Uterus (tissue), 4 donors: ENCODE results near the gene ADD2. TPM values are rescaled to one million over a fixed set of nuclear protein-coding genes. Genes with fewer than 3 reads are reported as not detected.
"Not testable (repeated sequence)": the region's sequence is repeated elsewhere in the genome, so short reads cannot be mapped to it uniquely, and the experiment has no call there.

Experiments used
- DNase-seq, 2 donors: peaks; one replicate each; pipeline ENCODE4 v3.0.0-alpha.2; 2019 to 2020
- H3K27ac ChIP-seq, 2 donors: fragments of 200-600 bp; sonication (generic); 1 replicate in 1 of 2; 2 replicates in 1 of 2; pipeline ENCODE4 v1.5.1; 2016 to 2018
- H3K27me3 ChIP-seq, 2 donors: fragments of 200-600 bp; sonication (generic); one replicate each; pipeline ENCODE4 v1.5.1; 2018 to 2019; ENCODE audit warnings: control low read depth in 1 of 2
- H3K36me3 ChIP-seq, 2 donors: fragments of 200-600 bp; sonication (generic); one replicate each; pipeline ENCODE4 v1.5.1; 2019; ENCODE audit warnings: control low read depth in 1 of 2
- H3K4me1 ChIP-seq, 2 donors: fragments of 200-600 bp; sonication (generic); one replicate each; pipeline ENCODE4 v1.5.1; 2018 to 2019; ENCODE audit warnings: control low read depth in 1 of 2
- H3K4me3 ChIP-seq, 2 donors: fragments of 200-600 bp; sonication (generic); 1 replicate in 1 of 2; 2 replicates in 1 of 2; pipeline ENCODE4 v1.5.1; 2018 to 2019; ENCODE audit warnings: mild to moderate bottlenecking in 1 of 2
- H3K9me3 ChIP-seq, 2 donors: fragments of 200-600 bp; sonication (generic); one replicate each; pipeline ENCODE4 v1.5.1; 2019; ENCODE audit warnings: control low read depth in 1 of 2
- CTCF ChIP-seq, 4 experiments: fragments of 200-600 bp in 2 of 4; fragments of 450-650 bp in 2 of 4; sonication (generic) in 2 of 4; IDR thresholded peaks; one replicate each; pipeline ENCODE4 v1.5.1; 2016 to 2019; ENCODE audit warnings: antibody characterized with exemption in 4 of 4, mild to moderate bottlenecking in 2 of 4, moderate library complexity in 1 of 4
- POLR2A ChIP-seq, 2 donors: fragments of 450-650 bp; IDR thresholded peaks; one replicate each; pipeline ENCODE4 v1.6.1; 2016; ENCODE audit warnings: antibody characterized with exemption in 2 of 2, mild to moderate bottlenecking in 1 of 2, moderate library complexity in 1 of 2
- intact Hi-C: fragments of 100-400 bp; cut with DNase I; formaldehyde crosslinking; loops from one replicate; pipeline ENCODE4 v1.15.1; 2023; ENCODE audit warnings: low total_unique reads
- total RNA-seq, 4 donors: library from RNA; depleted of rRNA in 3 of 4; stranded (reverse); fragments of >200 nt in 3 of 4; gene quantifications; one replicate each; pipeline versions ENCODE4 v1.1.0 to v1.2.4, GENCODE V29; 2014 to 2023
- donor health status: DM: yes; HTN: yes; CAD: no.

Gene ADD2
- total RNA-seq, 4 donors from 2014 or later: 0.51 to 5.2 (median 2.6) TPM

DNA sequence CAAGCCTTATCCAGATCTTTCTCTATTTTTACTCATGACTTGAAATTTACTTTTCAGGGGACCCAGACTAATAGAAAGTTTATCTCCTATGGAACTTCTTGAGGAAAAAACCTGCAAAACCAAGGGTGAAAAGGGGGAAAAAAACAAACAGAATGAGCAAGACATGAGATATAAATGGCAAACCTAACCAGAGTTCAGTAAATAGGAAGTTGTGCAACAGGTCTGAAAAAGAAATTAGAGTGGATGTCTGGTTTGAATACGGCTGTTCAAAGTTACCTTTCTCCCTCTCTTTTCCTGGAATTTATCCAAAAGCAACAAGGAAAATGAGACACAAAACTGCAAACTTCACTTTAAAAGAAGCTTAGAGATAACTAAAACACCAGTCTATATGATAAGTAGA, 135.6 kb downstream of the ADD2 start:
- no peak for TF ChIP-seq POLR2A (IDR thresholded peaks at IDR 0.05)
- TF ChIP-seq CTCF (IDR thresholded peaks at IDR 0.05): no peak
- DNase-seq: no peak
- no peaks in the 10 kb centered on the region for H3K9me3 ChIP-seq
- H3K4me1 ChIP-seq: no peaks in the 10 kb centered on the region
- peaks cover 0 to 5% of the 10 kb centered on the region in 2 donors for H3K27me3 ChIP-seq
- intact Hi-C loops: no loop called here
- H3K27ac ChIP-seq: no peak overlapping the region
- no peaks in the 10 kb centered on the region for H3K36me3 ChIP-seq
- H3K4me3 ChIP-seq: no peak overlapping the region

DNA sequence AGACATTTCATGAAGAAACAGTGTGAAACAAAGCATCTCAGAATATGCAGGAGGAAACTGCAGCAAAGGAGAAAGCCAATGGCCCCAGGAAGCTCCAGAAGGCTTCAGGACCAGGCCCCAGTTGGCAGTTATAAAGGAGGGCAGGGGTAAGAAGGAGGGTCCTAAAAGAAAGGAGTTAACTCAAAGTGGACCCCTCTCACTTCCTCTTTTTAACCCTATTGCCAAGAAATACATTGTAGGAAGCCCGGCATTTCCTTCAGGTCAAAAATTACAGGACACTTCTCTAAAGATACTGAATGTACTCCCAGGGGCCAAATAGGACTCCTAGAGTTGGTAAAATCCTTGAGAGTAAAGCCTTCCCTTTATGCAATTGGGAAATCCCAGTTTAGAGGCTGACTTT, 137.2 kb downstream of the ADD2 start:
- no peaks in the 10 kb centered on the region for H3K36me3 ChIP-seq
- TF ChIP-seq CTCF (IDR thresholded peaks at IDR 0.05): no peak
- no peak for TF ChIP-seq POLR2A (IDR thresholded peaks at IDR 0.05)
- peaks cover 0 to 5% of the 10 kb centered on the region in 2 donors for H3K27me3 ChIP-seq
- no peak for DNase-seq
- intact Hi-C loops: no loop called here
- no peaks in the 10 kb centered on the region for H3K9me3 ChIP-seq
- H3K4me3 ChIP-seq: no peak overlapping the region
- H3K27ac ChIP-seq: no peak overlapping the region
- no peaks in the 10 kb centered on the region for H3K4me1 ChIP-seq

- TF ChIP-seq CTCF (IDR thresholded peaks at IDR 0.05) (no peak), POLR2A (IDR thresholded peaks at IDR 0.05) (no peak)
- no peaks in the 10 kb centered on the region for H3K36me3 ChIP-seq
- no peak overlapping the region for H3K27ac ChIP-seq
- no peaks in the 10 kb centered on the region for H3K4me1 ChIP-seq
- intact Hi-C loops: no loop called here
- H3K4me3 ChIP-seq: no peak overlapping the region
- no peaks in the 10 kb centered on the region for H3K27me3 ChIP-seq
- H3K9me3 ChIP-seq: no peaks in the 10 kb centered on the region
- DNase-seq: no peak
Measured at GRCh38 chr2:70627211-70627898, 140.6 kb downstream of the ADD2 start.

DNA sequence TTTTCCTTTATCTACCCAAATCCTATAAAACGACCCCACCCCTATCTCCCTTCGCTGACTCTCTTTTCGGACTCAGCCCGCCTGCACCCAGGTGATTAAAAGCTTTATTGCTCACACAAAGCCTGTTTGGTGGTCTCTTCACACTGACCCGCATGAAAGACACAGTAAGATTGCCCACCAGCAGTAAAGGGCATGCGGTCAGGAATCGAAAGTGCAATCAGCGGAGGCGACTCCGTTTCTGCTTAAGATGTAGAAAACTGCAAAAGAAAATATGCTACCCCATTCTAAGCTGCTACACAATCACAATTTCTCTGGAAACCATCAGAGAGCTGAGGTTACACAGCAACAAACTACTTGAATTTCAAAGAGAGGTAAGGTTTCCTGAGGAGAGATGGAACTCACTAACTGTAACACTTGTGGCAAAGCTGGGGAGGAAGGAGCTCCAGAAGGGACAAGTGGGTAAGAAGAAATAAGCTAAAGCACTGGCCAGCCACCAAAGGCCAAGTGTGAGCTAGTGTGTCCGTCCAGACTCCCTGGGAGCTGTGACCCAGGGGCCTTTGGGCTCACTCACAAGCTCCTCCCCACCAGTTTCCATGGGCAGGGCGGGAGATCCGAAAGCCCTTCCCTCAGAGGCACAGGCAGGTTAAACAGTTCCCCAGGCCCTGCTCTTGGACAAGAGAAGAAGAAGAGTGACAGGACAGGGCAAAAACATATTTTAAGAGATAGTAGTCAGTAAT, 141.6 kb downstream of the ADD2 start:
- no peaks in the 10 kb centered on the region for H3K9me3 ChIP-seq
- peak overlapping the region in 1 of 2 donors; percentile 3 for H3K27ac ChIP-seq
- no peaks in the 10 kb centered on the region for H3K36me3 ChIP-seq
- no peak for TF ChIP-seq POLR2A (IDR thresholded peaks at IDR 0.05)
- no peak for TF ChIP-seq CTCF (IDR thresholded peaks at IDR 0.05)
- no peaks in the 10 kb centered on the region for H3K4me1 ChIP-seq
- no peak overlapping the region for H3K4me3 ChIP-seq
- DNase-seq: no peak
- intact Hi-C loops: no loop called here
- H3K27me3 ChIP-seq: no peaks in the 10 kb centered on the region

- H3K4me1 ChIP-seq, H3K27ac ChIP-seq, DNase-seq, H3K36me3 ChIP-seq, H3K27me3 ChIP-seq, H3K4me3 ChIP-seq, intact Hi-C loops, H3K9me3 ChIP-seq: not testable (repeated sequence)
Measured at GRCh38 chr2:70621536-70621935, 146.5 kb downstream of the ADD2 start.
